Activated T-helper 17 cell treated with anti-CD3 and anti-CD28 coated beads, Interleukin-2, amount 50 U/mL, for 72 hours (primary cell): ENCODE results near the gene KRT3. TPM values are rescaled to one million over a fixed set of nuclear protein-coding genes. Genes with fewer than 3 reads are reported as not detected.

ENCODE experiments used
- ATAC-seq: fragments of 150-1000 bp; cut with Tn5 transposase; replicated peaks from 2 replicates; pipeline ENCODE4 v1.10.0; 2021; ENCODE audit warnings: mild to moderate bottlenecking, moderate library complexity
- H3K27ac Mint-ChIP-seq: one replicate; pipeline ENCODE4 v1.8.0; 2022; ENCODE audit warnings: mixed read lengths
- H3K27me3 Mint-ChIP-seq: one replicate; pipeline ENCODE4 v1.8.0; 2022; ENCODE audit warnings: mixed read lengths
- H3K36me3 Mint-ChIP-seq: one replicate; pipeline ENCODE4 v1.8.0; 2022; ENCODE audit warnings: low read depth, mild to moderate bottlenecking, mixed read lengths
- H3K4me1 Mint-ChIP-seq: one replicate; pipeline ENCODE4 v1.8.0; 2022; ENCODE audit warnings: mixed read lengths
- H3K4me3 Mint-ChIP-seq: one replicate; pipeline ENCODE4 v1.8.0; 2022; ENCODE audit warnings: mild to moderate bottlenecking, mixed read lengths
- H3K9me3 Mint-ChIP-seq: one replicate; pipeline ENCODE4 v1.8.0; 2022; ENCODE audit warnings: mixed read lengths
- total RNA-seq, 2 donors: library from RNA; stranded (reverse); gene quantifications; one replicate each; pipeline ENCODE4 v1.2.3, GENCODE V29; 2022

The KRT3 gene
- total RNA-seq, 2 donors from 2014 or later = not detected

DNA sequence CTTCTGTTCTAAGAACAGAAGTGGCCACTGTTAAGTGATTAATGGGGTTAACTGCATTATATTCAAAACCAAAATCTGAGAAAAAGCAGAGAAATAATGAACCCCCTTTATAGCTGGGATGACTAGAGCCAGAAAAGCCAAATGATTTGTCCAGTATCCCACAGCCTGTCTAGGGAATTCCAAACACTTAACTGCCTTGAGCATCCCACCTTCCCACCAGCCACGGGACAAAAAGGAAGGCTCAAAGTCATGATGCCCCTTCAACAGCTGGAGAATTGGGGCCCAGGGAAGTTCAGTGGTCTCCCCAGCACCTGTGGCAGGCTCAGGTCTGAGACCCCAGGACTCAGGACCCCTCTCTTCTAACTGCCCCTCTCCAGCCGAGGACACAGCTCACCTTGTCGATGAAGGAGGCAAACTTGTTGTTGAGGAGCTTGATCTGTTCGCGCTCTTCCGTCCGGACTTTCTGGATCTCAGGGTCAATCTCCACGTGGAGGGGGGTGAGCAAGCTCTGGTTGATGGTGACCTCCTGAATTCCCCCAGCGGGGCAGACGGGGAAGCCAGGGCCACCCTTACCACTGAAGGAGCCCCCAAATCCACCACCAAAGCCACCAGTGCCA lies 17.4 kb upstream of the KRT3 start:
- Mint-ChIP-seq H3K4me1 (no peaks in the 10 kb centered on the region), H3K4me3 (no peak overlapping the region)

DNA sequence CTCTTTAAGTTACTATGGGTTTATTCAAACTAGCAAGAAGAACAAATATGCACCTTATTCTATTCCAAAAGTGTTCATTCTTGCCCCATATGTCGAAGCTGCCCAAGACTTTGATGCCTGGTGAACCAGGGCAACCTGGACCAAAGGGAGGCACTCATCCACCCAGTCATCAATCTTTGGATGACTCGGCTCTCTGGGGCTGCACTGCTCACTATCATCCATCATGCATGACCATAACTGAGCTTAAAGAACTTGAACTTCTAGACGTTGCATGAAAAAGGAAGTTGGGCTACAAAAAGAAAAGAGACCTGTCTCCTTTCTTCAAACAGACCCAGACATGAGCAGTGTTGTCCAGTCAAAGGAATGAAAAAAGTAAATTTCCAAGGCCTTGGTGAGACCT lies 16.8 kb upstream of the KRT3 start:
- Mint-ChIP-seq H3K36me3 (no peaks in the 10 kb centered on the region), H3K27ac (no peak overlapping the region), H3K4me1 (no peaks in the 10 kb centered on the region), H3K4me3 (no peak overlapping the region), H3K27me3 (peaks cover 10% of the 10 kb centered on the region), H3K9me3 (no peaks in the 10 kb centered on the region)
- no peak for ATAC-seq

More for the DNA sequence above, 17.4 kb upstream of the KRT3 start:
- H3K27me3 Mint-ChIP-seq = peaks cover 12% of the 10 kb centered on the region
- no peak for ATAC-seq
- no peaks in the 10 kb centered on the region for H3K36me3 Mint-ChIP-seq
- H3K9me3 Mint-ChIP-seq = no peaks in the 10 kb centered on the region
- H3K27ac Mint-ChIP-seq = no peak overlapping the region

DNA sequence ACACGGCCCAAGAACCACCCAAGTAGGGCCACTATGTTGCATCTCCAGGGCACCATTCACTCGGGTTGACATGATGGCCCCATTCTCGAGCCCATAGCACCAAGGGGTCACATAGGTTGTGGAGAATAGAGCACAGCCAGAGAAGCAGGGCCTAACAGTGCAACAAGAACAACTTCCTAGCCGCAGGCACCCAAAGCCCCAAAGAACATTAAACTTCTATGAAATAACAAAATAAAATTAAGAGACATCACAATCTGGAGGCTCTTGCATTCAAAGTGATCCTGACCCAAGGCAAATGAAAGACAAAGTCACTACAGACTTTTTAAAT lies 16.1 kb upstream of the KRT3 start:
- Mint-ChIP-seq H3K27me3 (peaks cover 9% of the 10 kb centered on the region), H3K4me1 (no peaks in the 10 kb centered on the region), H3K9me3 (no peaks in the 10 kb centered on the region), H3K27ac (no peak overlapping the region), H3K36me3 (no peaks in the 10 kb centered on the region), H3K4me3 (no peak overlapping the region)
- ATAC-seq = no peak

DNA sequence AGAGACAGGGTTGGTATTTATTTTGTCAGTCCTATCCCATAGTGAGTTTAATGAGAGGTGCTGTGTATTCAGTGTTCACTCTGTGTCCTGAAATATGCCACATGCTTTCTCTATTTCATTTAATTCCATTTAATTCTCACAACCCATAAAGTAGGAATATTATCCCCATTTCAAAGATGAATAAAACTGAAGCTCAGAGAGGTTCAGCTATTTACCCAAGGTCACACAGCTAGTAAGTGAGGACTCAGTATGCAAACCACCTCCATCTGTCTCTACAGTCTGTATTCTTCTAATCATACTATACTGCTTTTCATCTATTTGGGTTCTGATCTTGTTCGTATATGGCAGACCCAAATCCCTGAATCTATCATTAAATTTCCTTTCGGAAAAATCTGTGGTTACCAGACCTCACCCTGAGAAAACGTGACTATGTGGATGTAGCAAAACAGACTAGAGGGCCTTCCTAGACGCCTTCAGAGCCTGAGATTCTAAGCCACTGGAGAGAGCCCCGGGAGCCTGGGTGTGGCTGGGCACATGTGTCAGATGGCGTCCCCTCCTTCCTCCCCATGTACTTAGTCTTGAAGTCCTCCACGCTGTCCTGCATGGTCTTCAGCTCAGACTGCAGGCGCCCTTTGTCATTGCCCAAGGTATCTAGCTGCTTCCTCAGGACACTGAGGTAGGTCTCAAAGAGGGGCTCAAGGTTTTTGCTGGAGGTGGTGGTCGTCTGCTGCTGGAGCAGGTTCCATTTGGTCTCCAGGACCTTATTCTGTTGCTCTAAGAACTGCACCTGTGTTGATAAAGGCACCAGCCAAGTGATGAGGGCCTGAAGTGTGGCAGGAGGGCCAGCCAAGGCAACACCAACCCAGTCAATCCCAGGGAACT lies 15.5 kb upstream of the KRT3 start:
- Mint-ChIP-seq H3K4me3 (no peak overlapping the region), H3K4me1 (no peaks in the 10 kb centered on the region), H3K27ac (no peak overlapping the region), H3K9me3 (no peaks in the 10 kb centered on the region), H3K36me3 (no peaks in the 10 kb centered on the region), H3K27me3 (peaks cover 9% of the 10 kb centered on the region)
- no peak for ATAC-seq

DNA sequence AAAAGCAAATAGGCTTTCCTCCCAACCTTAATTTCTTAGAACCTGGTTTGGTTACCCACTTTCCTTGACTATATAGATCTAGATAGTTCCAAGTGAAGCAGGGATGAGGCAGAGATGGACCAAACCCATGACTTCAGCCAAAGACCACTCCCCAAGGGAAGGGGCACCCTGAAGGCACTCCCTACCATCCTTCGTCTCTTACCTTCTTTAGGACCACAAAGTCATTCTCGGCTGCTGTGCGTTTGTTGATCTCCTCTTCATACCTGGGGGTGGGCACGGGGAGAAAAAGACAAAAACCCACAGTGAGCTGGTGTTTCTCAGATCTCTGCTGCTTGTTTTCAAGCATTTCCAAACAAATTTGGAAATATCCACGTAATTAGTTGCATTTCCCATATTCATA lies 14.6 kb upstream of the KRT3 start:
- H3K36me3 Mint-ChIP-seq = no peaks in the 10 kb centered on the region
- H3K27me3 Mint-ChIP-seq = peaks cover 9% of the 10 kb centered on the region
- ATAC-seq = no peak
- H3K4me3 Mint-ChIP-seq = no peak overlapping the region
- H3K27ac Mint-ChIP-seq = no peak overlapping the region
- H3K9me3 Mint-ChIP-seq = no peaks in the 10 kb centered on the region
- no peaks in the 10 kb centered on the region for H3K4me1 Mint-ChIP-seq

DNA sequence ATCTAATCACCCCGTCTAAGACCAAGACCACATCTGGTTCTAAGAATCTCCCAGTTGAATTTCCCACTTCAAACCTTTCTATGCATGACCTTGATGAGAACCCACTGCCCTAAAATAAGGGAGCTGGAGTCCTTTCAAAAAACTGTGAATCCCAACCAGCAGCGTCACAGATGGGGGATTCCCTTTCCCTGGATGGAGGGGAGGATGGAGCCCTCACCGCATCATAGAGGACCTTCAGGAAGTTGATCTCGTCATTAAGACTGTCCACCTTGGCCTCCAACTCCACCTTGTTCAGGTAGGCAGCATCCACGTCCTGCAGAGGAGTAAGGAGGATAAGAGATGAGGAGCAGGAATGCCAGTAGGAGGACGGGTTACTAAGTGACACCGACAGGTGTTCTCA lies 13.2 kb upstream of the KRT3 start:
- no peak for ATAC-seq
- no peak overlapping the region for H3K27ac Mint-ChIP-seq
- H3K4me3 Mint-ChIP-seq = no peak overlapping the region

DNA sequence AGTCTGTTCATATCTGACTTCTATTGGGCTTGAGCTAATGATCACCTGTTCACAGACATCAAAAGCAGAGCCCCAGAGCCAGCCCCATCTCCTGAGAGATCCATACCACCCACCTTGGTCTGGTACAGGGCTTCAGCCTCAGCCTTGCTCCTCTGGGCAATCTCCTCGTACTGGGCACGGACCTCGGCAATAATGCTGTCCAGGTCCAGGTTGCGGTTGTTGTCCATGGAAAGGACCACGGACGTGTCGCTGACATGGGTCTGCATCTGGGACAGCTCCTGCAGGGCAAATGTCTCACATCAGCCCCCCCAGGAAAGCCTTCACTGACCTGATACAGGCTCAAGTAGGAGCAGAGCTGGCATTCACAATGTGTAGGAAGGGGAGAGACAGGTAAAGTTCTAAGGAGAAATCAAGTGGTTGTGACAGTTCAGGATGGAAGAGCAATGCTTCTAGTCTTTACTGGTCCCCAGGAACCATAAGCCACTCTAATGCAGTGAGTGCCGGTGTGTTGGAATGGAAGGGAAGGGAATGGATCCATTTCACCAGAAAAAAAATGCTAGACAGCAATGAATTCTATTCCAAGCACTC lies 12.8 kb upstream of the KRT3 start:
- Mint-ChIP-seq H3K27me3 (peaks cover 5% of the 10 kb centered on the region), H3K9me3 (no peaks in the 10 kb centered on the region), H3K27ac (no peak overlapping the region), H3K4me3 (no peak overlapping the region), H3K4me1 (no peaks in the 10 kb centered on the region), H3K36me3 (no peaks in the 10 kb centered on the region)
- no peak for ATAC-seq

More for the DNA sequence above, 13.2 kb upstream of the KRT3 start:
- H3K27me3 Mint-ChIP-seq = peaks cover 6% of the 10 kb centered on the region
- no peaks in the 10 kb centered on the region for H3K4me1 Mint-ChIP-seq
- H3K9me3 Mint-ChIP-seq = no peaks in the 10 kb centered on the region
- no peaks in the 10 kb centered on the region for H3K36me3 Mint-ChIP-seq

DNA sequence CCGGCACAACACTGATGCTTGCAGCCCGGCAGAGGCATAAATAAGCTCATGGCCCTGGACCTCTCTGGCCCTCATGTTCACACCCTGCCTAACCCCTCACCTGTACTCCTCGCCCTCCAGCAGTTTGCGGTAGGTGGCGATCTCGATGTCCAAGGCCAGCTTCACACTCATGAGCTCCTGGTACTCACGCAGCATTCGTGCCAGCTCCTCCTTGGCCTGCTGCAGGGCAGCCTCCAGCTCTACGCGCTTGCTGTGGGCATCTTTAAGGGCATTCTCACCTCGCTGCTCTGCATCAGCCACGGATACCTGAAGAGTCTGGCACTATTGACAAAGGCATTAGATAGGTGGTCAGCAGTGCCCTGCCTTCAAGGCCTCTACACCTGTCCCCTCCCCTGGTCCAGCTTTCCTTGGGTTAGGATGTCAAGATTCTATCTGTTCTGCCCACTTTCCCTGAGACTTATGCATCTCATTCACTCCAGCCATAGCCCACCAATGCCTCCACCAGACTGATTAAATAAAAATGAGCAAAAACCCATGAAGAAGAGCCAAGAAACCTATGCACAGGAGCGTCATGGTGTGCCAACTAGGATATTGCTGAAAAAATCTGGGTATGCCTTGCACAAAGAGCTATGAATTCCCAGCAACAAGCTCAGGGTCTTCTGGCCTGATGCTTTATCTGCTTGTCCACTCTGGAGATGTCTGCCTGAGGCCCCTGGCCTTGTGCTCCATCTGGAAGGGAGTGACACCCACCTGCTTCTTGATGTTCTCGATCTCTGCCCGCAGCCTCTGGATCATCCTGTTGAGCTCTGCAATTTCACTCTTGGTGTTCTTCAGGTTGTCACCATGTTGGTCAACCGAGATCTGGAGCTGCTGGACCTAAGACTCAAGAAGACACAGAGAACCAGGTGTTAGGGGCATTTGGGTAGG lies 11.9 kb upstream of the KRT3 start:
- no peak overlapping the region for H3K27ac Mint-ChIP-seq
- no peaks in the 10 kb centered on the region for H3K36me3 Mint-ChIP-seq
- H3K27me3 Mint-ChIP-seq = peaks cover 5% of the 10 kb centered on the region
- no peaks in the 10 kb centered on the region for H3K4me1 Mint-ChIP-seq
- ATAC-seq = no peak
- no peak overlapping the region for H3K4me3 Mint-ChIP-seq
- no peaks in the 10 kb centered on the region for H3K9me3 Mint-ChIP-seq

DNA sequence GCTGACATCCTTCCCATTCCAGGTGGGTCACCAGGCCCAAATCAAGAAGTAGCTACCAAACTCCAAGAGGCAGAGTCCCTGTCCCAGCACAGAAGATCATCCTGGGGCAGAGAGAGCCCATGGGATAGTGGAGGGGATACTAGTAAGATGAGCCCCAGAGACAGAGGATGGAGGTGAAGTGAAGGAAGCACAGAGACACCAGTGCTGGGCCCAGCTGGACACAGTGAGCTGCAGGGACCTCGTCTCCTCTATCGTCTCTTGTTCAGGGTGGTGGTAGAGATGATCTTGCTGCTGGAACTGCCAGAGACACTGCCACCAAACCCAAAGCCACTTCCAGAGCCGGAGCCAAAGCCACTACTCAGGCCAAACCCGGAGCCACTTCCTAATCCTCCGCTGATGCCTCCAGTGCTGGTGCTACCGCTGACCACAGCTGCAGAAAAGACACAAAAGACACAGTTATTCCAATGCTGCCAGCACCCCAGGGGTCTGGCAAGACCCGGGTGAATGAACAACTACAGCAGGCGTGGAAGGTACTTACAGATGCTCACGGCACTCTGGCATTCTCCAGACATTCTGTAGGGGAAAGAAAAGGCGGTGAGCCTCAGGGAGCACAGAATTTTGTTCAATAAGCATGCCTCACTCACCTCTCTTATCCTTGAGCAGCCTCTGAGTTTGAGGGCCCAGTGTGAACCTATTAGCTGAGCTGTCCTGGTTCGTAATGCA lies 11.1 kb upstream of the KRT3 start:
- H3K27me3 Mint-ChIP-seq = peaks cover 5% of the 10 kb centered on the region
- H3K36me3 Mint-ChIP-seq = no peaks in the 10 kb centered on the region
- no peak overlapping the region for H3K27ac Mint-ChIP-seq
- no peak for ATAC-seq
- no peak overlapping the region for H3K4me3 Mint-ChIP-seq
- no peaks in the 10 kb centered on the region for H3K9me3 Mint-ChIP-seq
- H3K4me1 Mint-ChIP-seq = no peaks in the 10 kb centered on the region

DNA sequence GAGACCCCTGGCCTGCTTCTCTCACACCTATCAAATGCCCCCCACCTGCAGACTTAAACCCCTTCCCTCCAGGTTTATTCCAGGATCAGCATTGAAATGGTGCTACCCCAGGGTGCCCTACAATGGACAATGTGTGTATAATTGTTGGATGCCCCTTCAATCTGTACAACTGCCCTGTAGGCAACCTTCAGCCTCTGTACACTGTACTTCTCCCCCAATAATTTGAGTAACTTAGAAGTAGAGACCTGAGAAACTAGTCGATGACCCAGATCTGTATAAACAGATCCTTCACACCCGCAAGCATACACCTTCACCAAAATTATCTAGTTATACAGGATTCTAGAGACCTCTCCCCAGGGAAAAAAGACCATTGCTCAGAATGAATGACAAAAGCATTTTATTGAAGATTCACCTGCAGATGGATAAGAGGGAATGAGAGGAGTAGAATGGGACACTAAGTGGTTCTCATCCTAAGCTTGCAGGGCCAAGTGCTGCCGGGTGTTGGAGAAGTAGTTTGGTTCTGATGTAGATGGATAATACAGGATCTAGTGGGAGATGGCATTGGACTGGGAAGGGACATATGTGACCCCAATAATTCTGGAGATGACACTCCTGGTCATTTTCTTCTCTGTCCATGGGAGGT lies 10.4 kb upstream of the KRT3 start:
- Mint-ChIP-seq H3K9me3 (no peaks in the 10 kb centered on the region), H3K36me3 (no peaks in the 10 kb centered on the region), H3K27ac (no peak overlapping the region), H3K27me3 (peaks cover 5% of the 10 kb centered on the region), H3K4me1 (no peaks in the 10 kb centered on the region), H3K4me3 (no peak overlapping the region)
- no peak for ATAC-seq

DNA sequence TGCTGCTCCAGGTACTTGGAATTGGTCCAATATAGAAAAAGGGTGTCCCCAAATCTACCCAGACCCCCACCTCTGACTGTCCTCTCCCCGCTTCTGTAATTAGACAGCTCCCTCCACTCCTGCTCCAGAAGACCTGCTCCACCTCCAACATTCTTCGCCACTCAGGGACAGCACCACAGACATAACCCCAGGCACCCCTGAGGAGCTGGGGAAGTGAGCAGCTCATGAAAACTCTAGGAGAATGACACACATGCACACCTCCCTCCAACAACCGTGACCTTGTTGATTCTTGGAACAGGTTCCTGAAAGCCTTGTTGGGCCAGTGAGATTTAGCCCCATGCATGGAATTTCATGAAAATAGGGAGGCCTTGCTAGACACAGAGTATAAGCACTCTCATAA lies 9.8 kb upstream of the KRT3 start:
- H3K9me3 Mint-ChIP-seq = no peaks in the 10 kb centered on the region
- ATAC-seq = no peak
- H3K36me3 Mint-ChIP-seq = no peaks in the 10 kb centered on the region
- H3K4me1 Mint-ChIP-seq = no peaks in the 10 kb centered on the region
- H3K4me3 Mint-ChIP-seq = no peak overlapping the region
- peaks cover 5% of the 10 kb centered on the region for H3K27me3 Mint-ChIP-seq
- H3K27ac Mint-ChIP-seq = no peak overlapping the region

DNA sequence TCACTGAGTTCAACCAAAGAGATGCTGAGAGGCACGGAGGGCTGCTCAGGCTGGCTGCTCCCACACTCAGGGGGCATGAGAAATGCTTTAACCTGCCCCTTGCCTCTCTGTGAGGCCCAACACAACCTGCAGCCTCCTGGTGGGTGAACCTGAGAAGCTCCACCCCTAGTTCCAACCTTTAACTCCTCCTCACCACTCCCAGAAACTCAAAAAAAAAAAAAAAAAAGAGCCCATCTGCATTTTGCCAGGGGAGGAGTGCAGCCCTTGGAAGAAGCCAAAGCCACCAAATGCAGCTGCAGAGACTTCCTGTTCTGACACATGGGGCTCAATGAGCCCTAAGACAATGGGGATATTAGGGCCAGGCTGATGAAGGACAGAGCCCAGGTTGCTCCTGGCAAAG lies 9.1 kb upstream of the KRT3 start:
- H3K4me1 Mint-ChIP-seq = no peaks in the 10 kb centered on the region
- H3K36me3 Mint-ChIP-seq = no peaks in the 10 kb centered on the region
- H3K27me3 Mint-ChIP-seq = peaks cover 5% of the 10 kb centered on the region
- no peak for ATAC-seq
- H3K27ac Mint-ChIP-seq = no peak overlapping the region
- no peaks in the 10 kb centered on the region for H3K9me3 Mint-ChIP-seq
- no peak overlapping the region for H3K4me3 Mint-ChIP-seq

DNA sequence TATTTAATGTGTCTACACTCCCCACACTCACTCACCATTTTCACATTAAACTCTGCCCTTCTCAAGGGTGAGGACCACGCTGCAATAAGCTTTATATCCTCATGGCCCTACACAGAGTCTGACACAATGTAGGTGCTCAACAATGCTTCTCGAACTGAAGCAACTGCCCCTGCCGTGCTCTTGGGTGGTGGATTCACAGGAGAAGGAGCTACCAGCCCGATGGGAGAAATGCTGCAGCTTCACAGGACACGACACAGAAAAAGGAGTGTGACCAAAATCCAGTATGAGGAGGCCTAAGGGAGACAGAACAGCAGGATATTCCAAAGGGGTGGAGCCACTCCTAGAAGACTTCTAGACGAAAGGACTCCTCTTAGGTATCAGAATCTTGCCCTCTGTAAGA lies 6.5 kb upstream of the KRT3 start:
- no peaks in the 10 kb centered on the region for H3K4me1 Mint-ChIP-seq
- no peak for ATAC-seq
- no peak overlapping the region for H3K27ac Mint-ChIP-seq
- no peaks in the 10 kb centered on the region for H3K36me3 Mint-ChIP-seq
- no peak overlapping the region for H3K4me3 Mint-ChIP-seq
- peaks cover 3% of the 10 kb centered on the region for H3K27me3 Mint-ChIP-seq
- no peaks in the 10 kb centered on the region for H3K9me3 Mint-ChIP-seq
